Muscle of leg (tissue), 11 donors: ENCODE results near the gene MUC3A. TPM values are rescaled to one million over a fixed set of nuclear protein-coding genes. Genes with fewer than 3 reads are reported as not detected.
"Not testable (repeated sequence)": the region's sequence is repeated elsewhere in the genome, so short reads cannot be mapped to it uniquely, and the experiment has no call there.

Experiments used
- DNase-seq: peaks from one replicate; pipeline ENCODE4 v3.0.0; 2013
- H3K27ac ChIP-seq: one replicate; pipeline ENCODE4 v1.5.1; 2013; ENCODE audit warnings: mild to moderate bottlenecking, low read length, control low read depth
- H3K27me3 ChIP-seq: one replicate; pipeline ENCODE4 v1.6.1; 2013; ENCODE audit warnings: low read length; ENCODE audit not compliant: control insufficient read depth, insufficient read depth
- H3K36me3 ChIP-seq: one replicate; pipeline ENCODE4 v1.6.1; 2013; ENCODE audit warnings: low read length; ENCODE audit not compliant: control insufficient read depth, insufficient read depth
- H3K4me1 ChIP-seq: one replicate; pipeline ENCODE4 v1.6.1; 2013; ENCODE audit warnings: low read length; ENCODE audit not compliant: control insufficient read depth, insufficient read depth
- H3K4me3 ChIP-seq: one replicate; pipeline ENCODE4 v1.5.1; 2013; ENCODE audit warnings: low read length, control low read depth
- H3K9me3 ChIP-seq: replicated peaks from 2 replicates; pipeline ENCODE4 v1.6.1; 2013; ENCODE audit warnings: low read depth, low read length; ENCODE audit not compliant: control insufficient read depth
- WGBS: methylation state at CpG from one replicate; pipeline ENCODE4 v1.1.5; 2013; ENCODE audit warnings: missing lambda C conversion rate; ENCODE audit not compliant: insufficient coverage; 5-methylcytosine and 5-hydroxymethylcytosine counted together
- polyA plus RNA-seq, 8 donors: library from polyadenylated mRNA; unstranded; fragments of 120-200 nt; gene quantifications; one replicate each; pipeline versions ENCODE4 v1.2.1 to v1.2.3, GENCODE V29; 2013; ENCODE audit warnings: inconsistent platforms in 1 of 8, low replicate concordance in 1 of 8; ENCODE audit not compliant: insufficient read length in 8 of 8, insufficient read depth in 1 of 8
- total RNA-seq: library from RNA; stranded (reverse); fragments of 120-200 nt; gene quantifications from one replicate; pipeline ENCODE4 v1.2.4, GENCODE V29; 2013

Gene MUC3A
- total and polyA plus RNA-seq, 9 donors, result 0.04 to 6.4 (median 0.28) TPM

- Histone ChIP-seq H3K27ac (no peak within 1 kb of the TSS), H3K9me3 (no peaks in the 10 kb centered on the region), H3K36me3 (no peaks in the 10 kb centered on the region), H3K27me3 (peaks cover 76% of the 10 kb centered on the region), H3K4me1 (peaks cover 17% of the 10 kb centered on the region), H3K4me3 (no peak within 1 kb of the TSS)
- 67% methylated on average over 9 of the region's 12 CpGs for WGBS
- DNase-seq, result no peak
These were observed 19.8 kb downstream of the MUC3A start, which contains the start of gene MUC12 for GRCh38 chr7:100969066-100969615. MUC12 (plus strand) TSS chr7:100969565; CDS start chr7:100969623, 58 bp downstream.

GRCh38 chr7:100971111-100972001, 22.0 kb downstream of the MUC3A start:
- H3K27me3 ChIP-seq, result peaks cover 56% of the 10 kb centered on the region
- DNase-seq, result no peak

GRCh38 chr7:100972002-100972347, 22.6 kb downstream of the MUC3A start:
- WGBS, result 29% methylated on average over 6 of the region's 7 CpGs

More at GRCh38 chr7:100971111-100972001, 22.0 kb downstream of the MUC3A start:
- H3K4me3 ChIP-seq, result no peak overlapping the region
- peaks cover 6% of the 10 kb centered on the region for H3K4me1 ChIP-seq
- WGBS, result 58% methylated on average over 7 of the region's 14 CpGs
- no peak overlapping the region for H3K27ac ChIP-seq
- no peaks in the 10 kb centered on the region for H3K36me3 ChIP-seq
- no peaks in the 10 kb centered on the region for H3K9me3 ChIP-seq

GRCh38 chr7:100974021-100974420, 24.7 kb downstream of the MUC3A start:
- Histone ChIP-seq H3K9me3 (no peaks in the 10 kb centered on the region), H3K4me3 (no peak overlapping the region), H3K4me1 (no peaks in the 10 kb centered on the region), H3K27ac (no peak overlapping the region), H3K36me3 (no peaks in the 10 kb centered on the region), H3K27me3 (peaks cover 29% of the 10 kb centered on the region)
- DNase-seq, result no peak
- WGBS, result 80% methylated on average over 1 of the region's 2 CpGs

More at GRCh38 chr7:100972002-100972347, 22.6 kb downstream of the MUC3A start:
- H3K36me3 ChIP-seq, result no peaks in the 10 kb centered on the region
- peaks cover under 1% of the 10 kb centered on the region for H3K4me1 ChIP-seq
- no peak overlapping the region for H3K4me3 ChIP-seq
- DNase-seq, result no peak
- H3K9me3 ChIP-seq, result no peaks in the 10 kb centered on the region
- no peak overlapping the region for H3K27ac ChIP-seq
- peaks cover 50% of the 10 kb centered on the region for H3K27me3 ChIP-seq

- H3K4me1 ChIP-seq, result no peaks in the 10 kb centered on the region
- H3K27me3 ChIP-seq, result peaks cover 20% of the 10 kb centered on the region
- no peaks in the 10 kb centered on the region for H3K36me3 ChIP-seq
- H3K9me3 ChIP-seq, result no peaks in the 10 kb centered on the region
- 34% methylated on average over 2 of the region's 3 CpGs for WGBS
- DNase-seq, result no peak
- H3K4me3 ChIP-seq, result no peak overlapping the region
- no peak overlapping the region for H3K27ac ChIP-seq
These were observed 26.1 kb downstream of the MUC3A start for GRCh38 chr7:100975371-100975821.

- 100% methylated on average over 1 of the region's 4 CpGs for WGBS
- Histone ChIP-seq H3K27me3 (peaks cover 2% of the 10 kb centered on the region), H3K36me3 (no peaks in the 10 kb centered on the region), H3K4me3 (no peak overlapping the region), H3K4me1 (no peaks in the 10 kb centered on the region), H3K27ac (no peak overlapping the region), H3K9me3 (no peaks in the 10 kb centered on the region)
- DNase-seq, result no peak
These were observed 29.0 kb downstream of the MUC3A start for GRCh38 chr7:100978300-100978699.

GRCh38 chr7:100983451-100984187, 34.3 kb downstream of the MUC3A start:
- peaks cover 2% of the 10 kb centered on the region for H3K27me3 ChIP-seq
- WGBS, result 54% methylated on average over 3 of the region's 8 CpGs
- no peak for DNase-seq
- no peak overlapping the region for H3K27ac ChIP-seq
- no peaks in the 10 kb centered on the region for H3K36me3 ChIP-seq
- no peak overlapping the region for H3K4me3 ChIP-seq
- H3K4me1 ChIP-seq, result no peaks in the 10 kb centered on the region
- H3K9me3 ChIP-seq, result no peaks in the 10 kb centered on the region

- not testable (repeated sequence) for DNase-seq, H3K27me3 ChIP-seq, H3K4me3 ChIP-seq, H3K27ac ChIP-seq, H3K9me3 ChIP-seq, H3K4me1 ChIP-seq, H3K36me3 ChIP-seq
- WGBS, result 78% methylated on average over 3 of the region's 14 CpGs
These were observed 35.0 kb downstream of the MUC3A start for GRCh38 chr7:100984241-100984918.

- not testable (repeated sequence) for H3K27me3 ChIP-seq, H3K36me3 ChIP-seq, H3K27ac ChIP-seq, H3K4me1 ChIP-seq, H3K9me3 ChIP-seq, H3K4me3 ChIP-seq, DNase-seq
- WGBS, result 47% methylated on average over 3 of the region's 4 CpGs
These were observed 35.9 kb downstream of the MUC3A start for GRCh38 chr7:100985033-100985797.
